GM21360 (cell line): Measurements from ENCODE around the gene ATG9A.
"Not testable (repeated sequence)": the region's sequence is repeated elsewhere in the genome, so short reads cannot be mapped to it uniquely, and the experiment has no call there.

Source experiments
- ATAC-seq: cut with Tn5 transposase; IDR thresholded peaks from one replicate; pipeline ENCODE4 v1.9.1; 2021; ENCODE audit warnings: mild to moderate bottlenecking, moderate library complexity; ENCODE audit not compliant: unreplicated experiment

Gene ATG9A

DNA sequence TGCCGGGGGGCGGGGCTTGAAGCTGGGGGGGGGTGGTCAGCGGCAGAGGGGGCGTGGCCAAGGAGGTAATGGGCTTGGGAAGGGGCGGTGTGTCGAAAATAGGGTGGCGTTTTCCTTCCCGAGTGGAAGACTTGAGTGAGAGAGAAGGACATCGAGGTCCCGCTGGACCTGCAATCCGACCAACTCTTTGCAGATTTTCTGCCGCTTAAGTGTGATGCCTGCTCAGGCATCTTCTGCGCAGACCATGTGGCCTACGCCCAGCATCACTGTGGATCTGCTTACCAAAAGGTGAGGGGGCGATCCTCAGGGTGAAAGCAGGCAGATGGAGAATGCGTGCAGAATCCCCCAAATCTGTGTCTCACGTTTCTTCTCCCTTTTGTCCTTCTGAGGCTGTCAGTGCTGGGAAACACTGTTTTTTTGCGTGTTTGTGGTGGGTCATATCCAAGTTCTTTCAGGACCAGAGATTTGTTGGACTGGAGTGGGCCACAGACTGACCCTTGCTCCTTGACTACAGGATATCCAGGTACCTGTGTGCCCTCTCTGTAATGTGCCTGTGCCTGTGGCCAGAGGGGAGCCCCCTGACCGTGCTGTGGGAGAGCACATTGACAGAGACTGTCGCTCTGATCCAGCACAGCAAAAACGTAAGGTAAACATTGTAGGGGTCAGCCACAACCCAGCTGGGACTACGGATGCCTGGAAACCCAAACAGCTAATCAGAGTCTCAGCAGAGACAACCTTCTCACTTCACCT lies 22.1 kb downstream of the ATG9A start:
- no peak for ATAC-seq

DNA sequence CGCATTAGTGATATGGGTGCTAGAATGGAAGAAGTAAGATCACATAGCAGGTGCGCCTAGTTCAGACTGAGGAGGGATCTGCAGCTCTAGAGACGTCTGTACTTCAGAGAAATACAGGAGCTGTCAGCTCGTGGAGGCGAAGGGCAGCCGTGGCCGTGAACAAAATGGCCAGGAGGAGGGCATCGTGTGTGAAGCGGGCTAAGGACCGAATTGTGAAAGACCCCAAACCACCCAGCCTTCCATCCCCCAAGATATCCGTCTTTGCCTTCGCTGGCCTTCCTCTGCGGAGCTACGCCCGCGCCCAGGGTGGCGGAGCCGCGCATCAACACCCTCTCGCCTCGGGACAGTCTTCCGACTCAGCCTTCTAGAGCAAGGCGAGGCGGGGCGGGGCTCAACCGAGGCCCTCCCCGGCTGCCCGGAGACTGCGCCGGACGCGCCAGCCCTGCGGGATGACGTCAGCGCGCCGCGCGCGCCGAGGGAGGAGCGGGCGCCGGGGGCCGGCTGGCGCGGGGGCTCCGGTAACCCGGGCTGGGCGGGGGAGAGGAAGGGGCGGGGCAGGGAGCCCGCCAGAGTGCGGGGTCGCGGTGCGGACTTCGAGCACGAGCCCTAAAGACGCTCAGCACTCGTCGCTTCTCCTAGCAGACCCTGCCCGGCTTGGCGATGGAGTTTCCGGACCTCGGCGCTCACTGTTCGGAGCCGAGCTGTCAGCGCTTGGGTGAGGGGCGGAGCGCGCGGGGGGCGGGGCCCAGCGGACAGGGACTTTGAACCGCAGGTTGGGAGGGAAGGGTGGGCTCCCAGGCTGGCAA lies 22.9 kb downstream of the ATG9A start, which contains the start of gene ZFAND2B:
TSS of gene ZFAND2B (plus strand) at position 455 of the 806 bp plus-strand sequence. CDS start at position 661, 206 bp downstream.
- ATAC-seq, result peak; percentile 95

DNA sequence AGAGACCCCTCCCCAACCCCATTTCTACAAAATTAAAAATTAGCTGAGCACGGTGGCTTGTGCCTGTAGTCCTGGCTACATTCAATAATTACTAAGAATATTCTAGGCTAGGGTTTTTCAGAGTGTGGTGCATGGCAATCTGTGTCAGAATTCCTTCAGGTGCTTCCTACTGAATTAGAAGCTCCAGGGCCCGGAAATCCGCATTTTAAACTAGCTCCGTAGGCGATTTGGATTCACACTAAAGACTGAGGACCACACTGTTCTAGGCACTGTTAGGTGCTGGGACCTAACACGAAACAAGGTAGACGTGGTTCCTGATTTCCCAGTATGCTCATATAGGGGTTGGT lies 23.5 kb downstream of the ATG9A start:
- no peak for ATAC-seq

DNA sequence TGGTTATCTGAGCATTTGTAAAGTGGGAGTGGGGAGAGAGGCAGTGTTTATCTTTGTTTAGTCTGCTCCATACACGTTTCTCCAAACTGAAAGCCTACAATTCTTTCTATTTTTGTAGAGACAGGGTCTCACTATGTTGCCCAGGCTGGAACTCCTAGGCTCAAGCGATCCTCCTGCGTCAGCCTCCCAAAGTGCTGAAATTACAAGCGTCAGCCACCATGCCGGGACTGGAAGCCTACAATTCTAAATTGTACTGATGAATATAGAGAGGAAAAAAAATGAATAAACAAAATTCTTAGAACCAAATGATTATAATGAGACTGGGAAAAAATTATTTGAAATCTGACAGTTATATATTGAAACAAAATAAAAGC lies 24.3 kb downstream of the ATG9A start:
- no peak for ATAC-seq

DNA sequence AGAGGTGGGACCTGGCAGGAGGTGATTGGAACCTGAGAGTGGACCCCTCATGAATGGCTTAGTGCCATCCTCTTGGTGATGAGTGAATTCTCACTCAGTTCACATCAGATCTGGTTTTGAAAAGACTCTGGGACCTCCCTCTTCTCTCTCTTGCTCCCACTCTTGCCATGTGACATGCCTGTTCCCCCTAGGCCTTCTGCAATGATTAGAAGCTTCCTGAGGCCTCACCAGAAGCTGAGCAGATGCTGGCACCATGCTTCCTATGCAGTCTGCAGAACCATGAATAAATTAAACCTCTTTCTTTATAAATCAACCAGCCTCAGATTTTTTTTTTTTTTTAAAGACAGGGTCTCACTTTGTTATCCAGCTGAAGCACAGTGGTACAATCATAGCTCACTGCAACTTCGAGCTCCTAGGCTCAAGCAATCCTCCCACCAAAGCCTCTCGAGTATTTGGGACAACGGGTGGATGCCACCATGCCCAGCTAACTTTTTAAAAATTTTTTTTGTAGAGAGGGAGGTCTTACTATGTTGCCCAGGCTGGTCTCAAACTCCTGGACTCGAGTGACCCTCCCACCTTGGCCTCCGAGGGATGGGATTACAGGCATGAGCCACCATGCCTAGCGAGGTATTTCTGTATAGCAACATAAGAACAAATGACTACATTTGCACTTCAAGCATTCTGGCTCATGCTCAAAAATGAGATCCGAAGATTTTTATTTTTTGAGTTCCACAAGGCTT lies 24.8 kb downstream of the ATG9A start:
- no peak for ATAC-seq

DNA sequence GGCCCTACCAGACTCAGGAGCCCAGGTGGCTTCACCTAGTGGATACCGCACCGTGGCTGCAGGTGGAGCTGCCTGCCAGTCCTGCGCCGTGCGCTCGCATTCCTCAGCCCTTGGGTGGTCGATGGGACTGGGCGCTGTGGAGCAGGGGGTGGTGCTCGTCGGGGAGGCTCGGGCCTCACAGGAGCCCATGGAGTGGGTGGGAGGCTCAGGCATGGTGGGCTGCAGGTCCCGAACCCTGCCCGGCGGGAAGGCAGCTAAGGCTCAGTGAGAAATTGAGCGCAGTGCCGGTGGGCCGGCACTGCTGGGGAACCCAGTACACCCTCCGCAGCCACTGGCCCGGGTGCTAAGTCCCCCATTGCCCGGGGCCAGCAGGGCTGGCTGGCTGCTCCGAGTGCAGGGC lies 28.1 kb downstream of the ATG9A start:
- ATAC-seq, result not testable (repeated sequence)

DNA sequence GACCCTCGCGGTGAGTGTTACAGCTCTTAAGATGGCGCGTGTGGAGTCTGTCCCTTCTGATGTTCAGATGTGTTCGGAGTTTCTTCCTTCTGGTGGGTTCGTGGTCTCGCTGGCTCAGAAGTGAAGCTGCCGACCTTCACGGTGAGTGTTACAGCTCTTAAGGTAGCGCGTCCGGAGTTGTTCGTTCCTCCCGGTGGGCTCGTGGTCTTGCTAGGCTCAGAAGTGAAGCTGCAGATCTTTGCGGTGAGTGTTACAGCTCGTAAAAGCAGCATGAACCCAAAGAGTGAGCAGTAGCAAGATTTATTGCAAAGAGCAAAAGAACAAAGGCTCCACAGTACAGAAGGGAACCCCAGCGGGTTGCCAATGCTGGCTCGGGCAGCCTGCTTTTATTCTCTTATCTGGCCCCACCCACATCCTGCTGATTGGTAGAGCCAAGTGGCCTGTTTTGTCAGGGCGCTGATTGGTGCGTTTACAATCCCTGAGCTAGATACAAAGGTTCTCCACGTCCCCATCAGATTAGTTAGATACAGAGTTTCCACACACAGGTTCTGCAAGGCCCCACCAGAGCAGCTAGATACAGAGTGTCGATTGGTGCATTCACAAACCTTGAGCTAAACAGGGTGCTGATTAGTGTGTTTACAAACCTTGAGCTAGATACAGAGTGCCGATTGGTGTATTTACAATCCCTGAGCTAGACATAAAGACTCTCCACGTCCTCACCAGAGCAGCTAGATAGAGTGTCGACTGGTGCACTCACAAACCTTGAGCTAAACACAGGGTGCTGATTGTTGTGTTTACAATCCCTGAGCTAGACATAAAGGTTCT lies 28.7 kb downstream of the ATG9A start:
- not testable (repeated sequence) for ATAC-seq

DNA sequence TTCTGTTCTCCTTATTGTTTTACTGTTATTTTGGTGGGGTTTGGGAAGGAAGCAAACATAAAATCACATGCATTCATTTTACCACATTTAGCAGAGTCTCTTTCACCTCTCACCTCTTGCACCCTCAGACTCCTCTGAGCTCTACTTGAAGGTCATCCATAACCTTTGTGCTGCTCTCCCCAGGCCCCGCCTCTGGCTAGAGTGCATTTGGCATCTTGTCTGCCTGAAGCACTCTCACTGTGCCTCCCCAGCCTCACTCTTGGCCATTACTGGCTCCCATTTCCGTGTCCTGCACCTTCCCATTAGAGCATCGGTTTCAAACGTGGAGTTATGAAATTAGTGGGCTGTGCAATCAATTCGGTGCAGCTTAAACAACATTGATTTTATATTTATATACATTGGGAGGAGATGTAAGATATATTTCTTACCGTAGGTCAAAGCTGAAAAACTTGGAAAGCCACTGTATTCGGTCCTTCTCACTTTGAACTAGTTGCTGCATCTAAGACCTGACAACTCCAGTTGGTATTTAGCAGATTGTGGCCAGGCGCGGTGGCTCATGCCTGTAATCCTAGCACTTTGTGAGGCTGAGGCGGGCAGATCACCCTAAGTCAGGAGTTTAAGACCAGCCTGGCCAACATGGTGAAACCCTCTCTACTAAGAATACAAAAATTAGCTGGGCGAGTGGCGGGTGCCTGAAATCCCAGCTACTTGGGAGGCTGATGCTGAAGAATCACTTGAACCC lies 29.8 kb downstream of the ATG9A start:
- ATAC-seq, result no peak

DNA sequence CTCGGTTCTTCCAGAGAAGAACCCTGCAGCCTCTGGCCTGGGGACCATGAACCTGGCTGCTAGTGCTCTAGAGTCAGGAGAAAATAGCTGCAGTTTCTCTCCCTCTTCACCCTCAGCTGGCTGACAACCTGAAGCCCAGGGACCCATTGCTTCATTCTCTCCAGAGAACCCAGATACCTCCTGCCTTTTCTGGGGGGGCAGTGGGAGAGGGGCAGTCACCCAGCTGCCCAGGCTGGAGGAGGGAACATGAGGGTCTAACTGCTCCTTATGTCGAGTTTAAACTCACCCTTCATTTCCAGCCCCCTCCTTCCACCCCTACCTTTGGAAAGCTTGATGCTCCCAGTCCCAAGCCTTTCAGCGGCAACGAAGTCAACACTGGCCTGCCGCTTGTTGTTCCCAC lies 30.5 kb downstream of the ATG9A start:
- ATAC-seq, result no peak

DNA sequence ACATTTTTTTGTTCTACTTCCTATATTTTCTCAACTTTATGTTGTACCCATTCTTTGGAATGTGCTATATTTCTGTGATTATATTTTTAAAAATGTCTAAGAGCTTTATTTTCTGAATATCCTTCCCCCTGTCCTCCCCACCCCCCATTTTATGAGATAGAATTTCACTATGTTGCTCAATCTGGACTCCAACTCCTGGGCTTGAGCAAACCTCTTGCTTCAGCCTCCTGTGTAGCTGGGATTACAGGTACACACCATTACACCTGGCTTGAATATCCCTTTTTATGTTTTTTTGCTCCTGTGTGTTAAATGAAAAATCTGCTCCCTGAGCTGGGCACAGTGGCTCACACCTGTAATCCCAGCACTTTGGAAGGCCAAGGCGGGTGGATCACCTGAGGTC lies 32.0 kb downstream of the ATG9A start:
- no peak for ATAC-seq

DNA sequence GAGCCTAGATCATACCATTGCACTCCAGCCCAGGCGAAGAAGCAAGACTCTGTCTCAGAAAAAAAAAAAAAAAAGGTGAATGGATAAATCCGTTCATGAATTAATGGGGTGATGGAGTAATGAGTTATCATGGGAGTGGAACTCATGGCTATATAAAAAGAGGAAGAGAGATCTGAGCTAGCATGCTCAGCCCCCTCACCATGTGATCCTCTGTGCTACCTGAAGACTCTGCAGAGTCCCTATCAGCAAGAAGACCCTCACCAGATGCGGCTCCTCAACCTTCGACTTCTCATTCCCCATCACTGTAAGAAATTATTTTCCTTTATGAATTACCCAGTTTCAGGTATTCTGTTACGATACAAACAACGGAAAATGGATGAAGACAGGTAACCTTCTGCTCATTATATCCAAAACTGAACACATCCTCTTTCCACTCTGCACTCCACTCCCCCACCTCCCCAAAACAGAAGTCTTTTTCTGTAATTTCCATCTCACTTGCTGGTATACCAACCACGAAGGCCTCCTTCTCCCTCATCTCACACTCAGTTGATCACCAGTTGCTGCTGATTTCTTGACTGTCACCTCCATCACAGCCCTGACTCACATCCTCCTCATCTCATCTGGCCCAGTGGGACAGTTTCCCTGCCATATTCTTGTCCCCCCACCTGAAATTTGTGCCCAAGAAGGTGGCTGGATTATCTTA lies 42.5 kb downstream of the ATG9A start:
- ATAC-seq, result no peak

DNA sequence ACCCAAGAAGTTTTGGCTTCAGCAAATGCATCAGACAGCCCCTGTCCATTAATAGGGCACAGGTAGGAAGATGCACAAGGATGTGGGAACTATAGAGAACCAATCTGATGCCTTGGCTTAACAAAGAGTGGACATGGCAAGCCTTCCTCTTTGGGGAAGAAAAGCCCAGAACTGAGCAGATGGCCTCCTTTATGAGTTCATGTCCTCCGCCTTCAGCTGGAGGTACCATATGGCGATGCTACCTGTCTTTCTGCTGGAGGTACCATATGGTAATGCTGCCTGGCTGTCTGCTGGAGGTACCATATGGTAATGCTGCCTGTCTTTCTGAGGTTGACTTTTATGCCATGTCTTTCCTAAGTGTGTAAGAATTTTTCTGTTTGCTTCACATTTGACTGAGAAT lies 45.3 kb downstream of the ATG9A start:
- ATAC-seq, result no peak

DNA sequence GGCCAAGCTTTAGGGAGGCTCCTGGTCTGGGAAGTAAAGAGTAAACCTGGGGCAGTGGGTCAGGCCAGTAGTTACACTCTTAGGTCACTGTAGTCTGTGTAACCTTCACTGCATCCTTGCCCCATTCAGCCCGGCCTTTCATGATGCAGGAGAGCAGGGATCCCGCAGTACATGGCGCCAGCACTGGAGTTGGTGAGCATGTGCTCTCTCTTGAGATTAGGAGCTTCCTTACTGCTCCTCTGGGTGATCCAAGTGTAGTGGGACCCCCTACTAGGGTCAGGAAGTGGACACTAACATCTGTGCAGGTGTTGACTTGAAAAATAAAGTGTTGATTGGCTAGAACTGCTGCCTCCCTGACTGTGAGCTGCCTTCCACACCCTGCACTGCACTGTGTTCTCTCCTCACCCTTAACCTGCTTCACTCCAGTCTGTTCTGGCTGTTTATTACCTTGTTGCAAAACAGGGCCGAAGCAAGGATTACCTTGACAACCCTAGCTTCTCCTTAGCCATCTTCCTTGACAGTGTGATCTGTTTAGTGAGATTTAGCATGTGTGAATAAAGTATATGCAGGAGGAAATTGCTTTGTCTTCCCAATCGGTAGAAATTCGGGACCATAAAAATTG lies 46.2 kb downstream of the ATG9A start:
- ATAC-seq, result no peak

DNA sequence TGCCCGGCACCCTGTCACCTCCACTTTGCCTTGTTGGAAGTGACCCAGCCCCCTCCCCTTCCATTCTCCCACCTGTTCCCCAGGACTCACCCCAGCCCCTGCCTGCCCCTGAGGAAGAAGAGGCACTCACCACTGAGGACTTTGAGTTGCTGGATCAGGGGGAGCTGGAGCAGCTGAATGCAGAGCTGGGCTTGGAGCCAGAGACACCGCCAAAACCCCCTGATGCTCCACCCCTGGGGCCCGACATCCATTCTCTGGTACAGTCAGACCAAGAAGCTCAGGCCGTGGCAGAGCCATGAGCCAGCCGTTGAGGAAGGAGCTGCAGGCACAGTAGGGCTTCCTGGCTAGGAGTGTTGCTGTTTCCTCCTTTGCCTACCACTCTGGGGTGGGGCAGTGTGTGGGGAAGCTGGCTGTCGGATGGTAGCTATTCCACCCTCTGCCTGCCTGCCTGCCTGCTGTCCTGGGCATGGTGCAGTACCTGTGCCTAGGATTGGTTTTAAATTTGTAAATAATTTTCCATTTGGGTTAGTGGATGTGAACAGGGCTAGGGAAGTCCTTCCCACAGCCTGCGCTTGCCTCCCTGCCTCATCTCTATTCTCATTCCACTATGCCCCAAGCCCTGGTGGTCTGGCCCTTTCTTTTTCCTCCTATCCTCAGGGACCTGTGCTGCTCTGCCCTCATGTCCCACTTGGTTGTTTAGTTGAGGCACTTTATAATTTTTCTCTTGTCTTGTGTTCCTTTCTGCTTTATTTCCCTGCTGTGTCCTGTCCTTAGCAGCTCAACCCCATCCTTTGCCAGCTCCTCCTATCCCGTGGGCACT lies 46.9 kb downstream of the ATG9A start:
- ATAC-seq, result no peak

DNA sequence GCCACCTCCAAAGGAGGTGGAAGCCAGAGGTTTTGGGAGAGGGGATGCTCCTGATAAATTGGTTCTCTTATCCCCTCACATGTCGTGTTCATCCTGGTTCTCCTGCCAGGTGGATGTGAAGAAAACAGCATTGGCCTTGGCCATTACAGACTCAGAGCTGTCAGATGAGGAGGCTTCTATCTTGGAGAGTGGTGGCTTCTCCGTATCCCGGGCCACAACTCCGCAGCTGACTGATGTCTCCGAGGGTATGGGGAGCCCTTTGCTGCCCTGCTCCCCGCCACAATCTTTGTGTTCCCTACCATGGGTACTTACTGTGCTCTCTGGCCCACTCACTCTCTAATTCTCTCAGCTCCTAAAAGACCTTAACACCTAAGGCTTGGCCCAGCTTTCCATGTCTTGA lies 47.9 kb downstream of the ATG9A start:
- ATAC-seq, result no peak

DNA sequence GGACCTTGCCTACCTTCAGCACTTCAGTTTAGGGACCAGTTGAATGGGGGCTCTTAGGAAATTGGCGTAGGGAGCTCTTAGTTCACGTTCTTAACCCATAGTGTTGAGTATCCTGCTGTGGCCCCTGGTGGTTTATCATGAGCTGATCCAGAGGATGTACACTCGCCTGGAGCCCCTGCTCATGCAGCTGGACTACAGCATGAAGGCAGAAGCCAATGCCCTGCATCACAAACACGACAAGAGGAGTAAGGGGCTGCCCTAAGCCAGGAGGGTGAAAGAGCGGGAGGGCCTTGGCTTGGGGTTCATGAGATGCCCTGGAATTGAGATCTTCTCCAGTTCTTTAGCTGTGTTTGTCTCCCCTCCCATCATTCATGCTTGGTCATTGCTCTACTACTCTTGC lies 48.5 kb downstream of the ATG9A start:
- ATAC-seq, result no peak

DNA sequence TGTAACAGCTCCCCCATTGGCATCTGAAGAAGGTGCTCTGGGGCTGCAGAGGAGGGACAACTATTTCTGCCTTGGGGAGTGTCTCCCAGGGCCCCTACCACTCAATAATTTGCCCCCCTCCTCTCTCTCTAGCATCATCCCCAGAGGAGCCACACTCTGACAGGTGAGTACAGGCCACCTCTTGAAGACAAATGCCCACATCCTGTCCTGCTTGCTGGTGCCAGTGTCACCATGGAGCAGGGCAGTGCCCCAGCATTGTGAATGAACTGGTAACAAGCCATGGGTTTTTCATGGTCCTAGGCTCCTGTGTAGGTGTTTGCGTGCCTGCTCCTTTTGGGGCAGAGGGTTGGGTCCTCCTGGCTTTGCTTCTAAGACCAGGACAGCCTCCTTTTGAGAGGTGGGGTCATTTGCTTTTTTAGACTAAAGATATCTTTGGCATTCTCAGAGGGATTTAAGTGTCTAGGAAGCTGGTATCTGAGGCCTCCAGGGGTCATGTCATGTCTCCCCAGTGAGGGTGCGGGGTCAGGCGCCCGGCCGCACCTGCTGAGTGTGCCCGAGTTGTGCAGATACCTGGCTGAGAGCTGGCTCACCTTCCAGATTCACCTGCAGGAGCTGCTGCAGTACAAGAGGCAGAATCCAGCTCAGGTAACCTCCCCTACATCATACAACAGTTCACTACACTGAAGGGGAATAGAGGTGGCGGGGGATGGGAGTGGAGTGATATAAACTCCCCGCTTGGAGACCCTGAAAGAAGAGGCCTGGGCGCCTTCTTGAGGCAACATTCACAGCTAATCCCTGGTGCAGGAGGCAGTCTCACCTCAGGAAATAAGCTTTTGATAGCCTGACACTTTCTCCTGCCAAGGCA lies 49.6 kb downstream of the ATG9A start:
- no peak for ATAC-seq
